K562 (cell line): ENCODE data around the gene GNG5. TPM values are rescaled to one million over a fixed set of nuclear protein-coding genes. Genes with fewer than 3 reads are reported as not detected.

Experiments
- ATAC-seq: fragments of 200-7000 bp; cut with Tn5 transposase; 3 replicates; pipeline ENCODE4 v1.9.1; 2020; ENCODE audit warnings: moderate library complexity
- BruUV-seq: library from RNA; stranded (reverse); fragments of 400-500 nt; replicated peaks from 2 replicates; lab custom pipeline; 2021; lab: Mats Ljungman, UMichigan
- CTCF ChIA-PET: fragments of 300-600 bp; formaldehyde crosslinking; extraction: SDS; loops from one replicate; lab custom pipeline; 2021; ENCODE audit warnings: low intra/inter-chr PET ratio; lab: Yijun Ruan, JAX
- POLR2A ChIA-PET: fragments of 300-600, 350-650 bp; sonication (Branson Sonifier 250); formaldehyde crosslinking; extraction: SDS; loops from one replicate; lab custom pipeline; 2021; ENCODE audit warnings: antibody characterized with exemption, inconsistent platforms; lab: Yijun Ruan, JAX
- DNase-seq, 4 experiments: peaks; one replicate each; pipeline versions ENCODE4 v3.0.0 to v3.0.0-alpha.2; 2011 to 2018; ENCODE audit warnings: low spot score in 3 of 4, mixed read lengths in 3 of 4; ENCODE audit errors: extremely low read depth in 1 of 4
- FAIRE-seq: peaks from 2 replicates; lab custom pipeline; 2011; peaks lifted over from hg19 to GRCh38; lab: Jason Lieb, UNC
- H2AFZ ChIP-seq: 2 replicates; pipeline ENCODE4 v1.6.0; 2011; ENCODE audit warnings: low read depth, low read length, control low read depth, inconsistent platforms
- H3K27ac ChIP-seq: fragments of 200-600 bp; 3 replicates; pipeline ENCODE4 v1.8.0; 2011; ENCODE audit warnings: low read depth, mild to moderate bottlenecking, control low read depth, inconsistent platforms, low read length, moderate library complexity, mixed read lengths; ENCODE audit errors: extremely low read depth
- H3K27me3 ChIP-seq, 2 experiments: fragments of 300-600 bp in 1 of 2; 2 replicates in 1 of 2; 3 replicates in 1 of 2; pipeline versions ENCODE4 v1.6.0 to v1.8.0; 2011; ENCODE audit warnings: inconsistent platforms in 2 of 2, low read length in 2 of 2, mild to moderate bottlenecking in 1 of 2, mixed read lengths in 1 of 2, moderate library complexity in 1 of 2; ENCODE audit not compliant: control insufficient read depth in 2 of 2, insufficient read depth in 2 of 2
- H3K36me3 ChIP-seq: fragments of 300-600 bp; 3 replicates; pipeline ENCODE4 v1.8.0; 2011; ENCODE audit warnings: mild to moderate bottlenecking, low read length, inconsistent platforms; ENCODE audit not compliant: control insufficient read depth, insufficient read depth
- H3K4me1 ChIP-seq, 2 experiments: fragments of 200-600 bp in 1 of 2; replicated peaks in 1 of 2; 2 replicates in 1 of 2; 3 replicates in 1 of 2; pipeline versions ENCODE4 v1.5.1 to v1.8.0; 2011; ENCODE audit warnings: inconsistent platforms in 2 of 2, low read length in 2 of 2, mild to moderate bottlenecking in 1 of 2, mixed read lengths in 1 of 2, moderate library complexity in 1 of 2; ENCODE audit not compliant: control insufficient read depth in 2 of 2, insufficient read depth in 2 of 2
- H3K4me2 ChIP-seq: 2 replicates; pipeline ENCODE4 v1.6.1; 2011; ENCODE audit warnings: low read length, control low read depth, inconsistent platforms, mixed read lengths; ENCODE audit not compliant: insufficient read depth
- H3K4me3 ChIP-seq: fragments of 200-600 bp; sonication (generic), shearing (Covaris generic); 2 replicates; pipeline ENCODE4 v1.5.1; 2016; ENCODE audit warnings: control low read depth, inconsistent platforms
- H3K79me2 ChIP-seq: fragments of 200-600 bp; 3 replicates; pipeline ENCODE4 v1.8.0; 2011; ENCODE audit warnings: low read length, inconsistent platforms; ENCODE audit not compliant: control insufficient read depth, insufficient read depth
- H3K9ac ChIP-seq, 2 experiments: 2 replicates each; pipeline versions ENCODE4 v1.6.0 to v1.6.1; 2011; ENCODE audit warnings: low read depth in 2 of 2, low read length in 2 of 2, control low read depth in 1 of 2, inconsistent platforms in 1 of 2, mild to moderate bottlenecking in 1 of 2, mixed read lengths in 1 of 2; ENCODE audit not compliant: insufficient read depth in 1 of 2
- H3K9me1 ChIP-seq: one replicate; pipeline ENCODE4 v1.6.0; 2011; ENCODE audit warnings: inconsistent platforms, mild to moderate bottlenecking, low read length, moderate library complexity; ENCODE audit not compliant: control insufficient read depth, insufficient read depth
- H3K9me3 ChIP-seq: replicated peaks from 2 replicates; pipeline ENCODE4 v1.5.1; 2011; ENCODE audit warnings: low read depth, low read length, inconsistent platforms; ENCODE audit not compliant: control insufficient read depth, insufficient read depth
- H4K20me1 ChIP-seq: replicated peaks from 2 replicates; pipeline ENCODE4 v1.6.1; 2011; ENCODE audit warnings: low read length, inconsistent platforms, mixed read lengths; ENCODE audit not compliant: control insufficient read depth, insufficient read depth
- CREBBP ChIP-seq: IDR thresholded peaks from one replicate; pipeline ENCODE4 v1.6.1; 2012; ENCODE audit warnings: low read depth, mild to moderate bottlenecking, control low read depth, inconsistent platforms, low read length
- CTCFL ChIP-seq: IDR thresholded peaks from 2 replicates; pipeline ENCODE4 v1.6.1; 2011; ENCODE audit warnings: borderline replicate concordance, low read depth, mild to moderate bottlenecking, moderate library complexity, low read length; ENCODE audit not compliant: insufficient read depth, poor library complexity, severe bottlenecking
- POLR2G ChIP-seq: fragments of 200-400 bp; formaldehyde crosslinking; IDR thresholded peaks from 2 replicates; pipeline ENCODE4 v1.6.1; 2017; ENCODE audit warnings: low read depth, mild to moderate bottlenecking, antibody characterized with exemption, low read length, moderate library complexity
- RAD51 ChIP-seq: fragments of 450-650 bp; IDR thresholded peaks from 2 replicates; pipeline ENCODE4 v1.7.1; 2016; ENCODE audit warnings: low read depth, mild to moderate bottlenecking, borderline replicate concordance
- UBTF ChIP-seq, 2 experiments: IDR thresholded peaks; 2 replicates each; pipeline ENCODE4 v1.6.1; 2012; ENCODE audit warnings: improper control_type of control experiment in 2 of 2, low read depth in 2 of 2, low read length in 2 of 2, borderline replicate concordance in 1 of 2
- ZNF143 ChIP-seq: sonication (generic); formaldehyde crosslinking; IDR thresholded peaks from 2 replicates; pipeline ENCODE4 v1.9.0; 2022; ENCODE audit warnings: mild to moderate bottlenecking, missing genetic modification reagents
- ZNF146 ChIP-seq: IDR thresholded peaks from one replicate; pipeline ENCODE4 v1.6.1; 2018; ENCODE audit warnings: missing compliant biosample characterization; ENCODE audit not compliant: unreplicated experiment
- ZNF583 ChIP-seq: fragments of 250-450 bp; sonication (Bioruptor Pico); IDR thresholded peaks from 2 replicates; pipeline ENCODE4 v1.4.0; 2020
- ZNF586 ChIP-seq: fragments of 450-650 bp; formaldehyde crosslinking; conservative IDR thresholded peaks from 2 replicates; pipeline ENCODE4 v1.4.0; 2020; ENCODE audit warnings: mild to moderate bottlenecking, moderate library complexity
- ZNF766 ChIP-seq: fragments of 200-800 bp; sonication (Bioruptor generic); conservative IDR thresholded peaks from 2 replicates; pipeline ENCODE4 v1.6.1; 2016; ENCODE audit warnings: missing genetic modification characterization, missing compliant biosample characterization
- WGBS: fragments of 100-300 bp; shearing (Covaris generic); methylation state at CpG from one replicate; pipeline ENCODE4 v1.1.6; 2016; ENCODE audit warnings: low coverage, mixed read lengths; ENCODE audit not compliant: insufficient coverage; ENCODE audit errors: missing lambda C conversion rate; 5-methylcytosine and 5-hydroxymethylcytosine counted together
- in situ Hi-C: fragments of 300-500 bp; cut with MboI; formaldehyde crosslinking; loops from 4 replicates; pipeline ENCODE4 v1.15.0; 2018; ENCODE audit warnings: inconsistent platforms, mixed read lengths
- intact Hi-C: fragments of 100-400 bp; cut with micrococcal nuclease; formaldehyde crosslinking; loops from 2 replicates; pipeline ENCODE4 v1.14.2; 2022
- polyA plus RNA-seq, 8 experiments: library from polyadenylated mRNA; depleted of rRNA in 4 of 8; stranded (reverse) in 5 of 8; unstranded in 3 of 8; fragments of >200 nt; fragmentation: Nextera tagmentation in 2 of 8; fragmentation: Illumina TruSeq in 1 of 8; extraction: Ambion mirVana in 2 of 8; extraction: Trizol in 1 of 8; gene quantifications; 2 replicates each; pipeline versions ENCODE4 v1.2.1 to v1.2.3, GENCODE V29; 2011 to 2014; ENCODE audit warnings: inconsistent platforms in 1 of 8, missing spikeins in 1 of 8
- total RNA-seq, 7 experiments: library from RNA; depleted of rRNA in 6 of 7; stranded (reverse); fragments of >200 nt in 6 of 7; fragmentation: Illumina TruSeq in 2 of 7; extraction: Trizol in 2 of 7; gene quantifications; 2 replicates each; pipeline versions ENCODE4 v1.2.1 to v1.2.3, GENCODE V29; 2011 to 2021; ENCODE audit warnings: low replicate concordance in 1 of 7
- TF ChIP-seq, protein P1 (sequence below): fragments of 250-450 bp; sonication (Bioruptor Pico); IDR thresholded peaks from 2 replicates; pipeline ENCODE4 v1.9.0; 2021; ENCODE audit warnings: mild to moderate bottlenecking, inconsistent platforms
- TF ChIP-seq, protein P2 (sequence below): fragments of 450-650 bp; formaldehyde crosslinking; IDR thresholded peaks from 2 replicates; pipeline ENCODE4 v1.4.0; 2020; ENCODE audit warnings: mild to moderate bottlenecking, moderate library complexity

GNG5 gene
- total and polyA plus RNA-seq, 9 of the 15 experiments (the other 6 are each of a cell fraction or from before 2014, with no cell fraction given), result 61.9 to 243 (median 150) TPM

- POLR2A ChIA-PET, result interaction anchor here (0.6 to 4.1 kb wide), 20 partner anchors 8 to 1399 kb away, joined by 3 to 34 read pairs (median 4); partner anchors contain the start of gene CTBS
- peak overlapping the region; percentile 97 for H3K27ac ChIP-seq
- under 1% methylated on average over 25 of the region's 47 CpGs for WGBS
- DNase-seq (peak in 3 of 4 experiments; percentile 71 to 76 (median 75)), ATAC-seq (peak; percentile 67), FAIRE-seq (no peak)
- peaks cover 4 to 10% of the 10 kb centered on the region in 2 experiments; a peak in 4 of 5 replicates for H3K4me1 ChIP-seq
- no TSS peak for BruUV-seq
- in situ Hi-C loops, result no loop called here
- peak overlapping the region; percentile 98 to 99 for H3K9ac ChIP-seq
- CTCF ChIA-PET, result interaction anchor here (1.0 to 1.1 kb wide), 2 partner anchors 115 to 132 kb away, joined by 3 to 4 read pairs; no protein-coding TSS in a partner anchor
- peaks cover 45% of the 10 kb centered on the region for H3K36me3 ChIP-seq
- H3K9me1 ChIP-seq, result no peaks in the 10 kb centered on the region
- H3K4me3 ChIP-seq, result peak overlapping the region; percentile 69
- H4K20me1 ChIP-seq, result peaks cover 18% of the 10 kb centered on the region
- peak overlapping the region; percentile 83 for H2AFZ ChIP-seq
- H3K9me3 ChIP-seq, result no peaks in the 10 kb centered on the region; the same call in 1 of the 2 replicates
- intact Hi-C loops, result loop anchor here (1.0 to 10.0 kb wide), 6 partner anchors 26 to 201 kb away; partner anchors contain the start of genes CTBS, RPF1 and SAMD13
- H3K27me3 ChIP-seq, result no peaks in the 10 kb centered on the region
- peaks cover 75% of the 10 kb centered on the region for H3K79me2 ChIP-seq
- H3K4me2 ChIP-seq, result peak overlapping the region; percentile 98
- TF ChIP-seq UBTF (IDR thresholded peaks at IDR 0.05; ENCODE audit: borderline replicate concordance in 1 of 2, low read depth in 2 of 2, low read length in 2 of 2) (peak in 1 of 2 experiments; percentile 64; a peak in 2 of 4 replicates), ZNF143 (CRISPR knock-in tag) (no peak), ZNF146 (CRISPR knock-in tag) (no peak), RAD51 (no peak), ZNF583 (CRISPR knock-in tag) (no peak), CREBBP (no peak), ZNF766 (peak; percentile 63; the same call in 1 of the 2 replicates), ZNF586 (no peak), CTCFL (no peak), POLR2G (peak; percentile 59; the same call in 1 of the 2 replicates)
- TF ChIP-seq, protein P1, sequence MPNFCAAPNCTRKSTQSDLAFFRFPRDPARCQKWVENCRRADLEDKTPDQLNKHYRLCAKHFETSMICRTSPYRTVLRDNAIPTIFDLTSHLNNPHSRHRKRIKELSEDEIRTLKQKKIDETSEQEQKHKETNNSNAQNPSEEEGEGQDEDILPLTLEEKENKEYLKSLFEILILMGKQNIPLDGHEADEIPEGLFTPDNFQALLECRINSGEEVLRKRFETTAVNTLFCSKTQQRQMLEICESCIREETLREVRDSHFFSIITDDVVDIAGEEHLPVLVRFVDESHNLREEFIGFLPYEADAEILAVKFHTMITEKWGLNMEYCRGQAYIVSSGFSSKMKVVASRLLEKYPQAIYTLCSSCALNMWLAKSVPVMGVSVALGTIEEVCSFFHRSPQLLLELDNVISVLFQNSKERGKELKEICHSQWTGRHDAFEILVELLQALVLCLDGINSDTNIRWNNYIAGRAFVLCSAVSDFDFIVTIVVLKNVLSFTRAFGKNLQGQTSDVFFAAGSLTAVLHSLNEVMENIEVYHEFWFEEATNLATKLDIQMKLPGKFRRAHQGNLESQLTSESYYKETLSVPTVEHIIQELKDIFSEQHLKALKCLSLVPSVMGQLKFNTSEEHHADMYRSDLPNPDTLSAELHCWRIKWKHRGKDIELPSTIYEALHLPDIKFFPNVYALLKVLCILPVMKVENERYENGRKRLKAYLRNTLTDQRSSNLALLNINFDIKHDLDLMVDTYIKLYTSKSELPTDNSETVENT (CRISPR knock-in tag), result 0 out of 2 replicates have a peak, but pooled peaks have one; percentile 35
- TF ChIP-seq, protein P2, sequence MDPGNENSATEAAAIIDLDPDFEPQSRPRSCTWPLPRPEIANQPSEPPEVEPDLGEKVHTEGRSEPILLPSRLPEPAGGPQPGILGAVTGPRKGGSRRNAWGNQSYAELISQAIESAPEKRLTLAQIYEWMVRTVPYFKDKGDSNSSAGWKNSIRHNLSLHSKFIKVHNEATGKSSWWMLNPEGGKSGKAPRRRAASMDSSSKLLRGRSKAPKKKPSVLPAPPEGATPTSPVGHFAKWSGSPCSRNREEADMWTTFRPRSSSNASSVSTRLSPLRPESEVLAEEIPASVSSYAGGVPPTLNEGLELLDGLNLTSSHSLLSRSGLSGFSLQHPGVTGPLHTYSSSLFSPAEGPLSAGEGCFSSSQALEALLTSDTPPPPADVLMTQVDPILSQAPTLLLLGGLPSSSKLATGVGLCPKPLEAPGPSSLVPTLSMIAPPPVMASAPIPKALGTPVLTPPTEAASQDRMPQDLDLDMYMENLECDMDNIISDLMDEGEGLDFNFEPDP (CRISPR knock-in tag), result 0 out of 2 replicates have a peak, but pooled peaks have one; percentile 24
These were observed 834 bp downstream of the GNG5 start for GRCh38 chr1:84505493-84506001.
